GM21717 (cell line): ENCODE results near the gene CAPZB.
"Not testable (repeated sequence)": the region's sequence is repeated elsewhere in the genome, so short reads cannot be mapped to it uniquely, and the experiment has no call there.

Experiments
- ATAC-seq: cut with Tn5 transposase; IDR thresholded peaks from one replicate; pipeline ENCODE4 v1.9.1; 2021; ENCODE audit warnings: mild to moderate bottlenecking, moderate library complexity; ENCODE audit not compliant: unreplicated experiment

Gene CAPZB

DNA sequence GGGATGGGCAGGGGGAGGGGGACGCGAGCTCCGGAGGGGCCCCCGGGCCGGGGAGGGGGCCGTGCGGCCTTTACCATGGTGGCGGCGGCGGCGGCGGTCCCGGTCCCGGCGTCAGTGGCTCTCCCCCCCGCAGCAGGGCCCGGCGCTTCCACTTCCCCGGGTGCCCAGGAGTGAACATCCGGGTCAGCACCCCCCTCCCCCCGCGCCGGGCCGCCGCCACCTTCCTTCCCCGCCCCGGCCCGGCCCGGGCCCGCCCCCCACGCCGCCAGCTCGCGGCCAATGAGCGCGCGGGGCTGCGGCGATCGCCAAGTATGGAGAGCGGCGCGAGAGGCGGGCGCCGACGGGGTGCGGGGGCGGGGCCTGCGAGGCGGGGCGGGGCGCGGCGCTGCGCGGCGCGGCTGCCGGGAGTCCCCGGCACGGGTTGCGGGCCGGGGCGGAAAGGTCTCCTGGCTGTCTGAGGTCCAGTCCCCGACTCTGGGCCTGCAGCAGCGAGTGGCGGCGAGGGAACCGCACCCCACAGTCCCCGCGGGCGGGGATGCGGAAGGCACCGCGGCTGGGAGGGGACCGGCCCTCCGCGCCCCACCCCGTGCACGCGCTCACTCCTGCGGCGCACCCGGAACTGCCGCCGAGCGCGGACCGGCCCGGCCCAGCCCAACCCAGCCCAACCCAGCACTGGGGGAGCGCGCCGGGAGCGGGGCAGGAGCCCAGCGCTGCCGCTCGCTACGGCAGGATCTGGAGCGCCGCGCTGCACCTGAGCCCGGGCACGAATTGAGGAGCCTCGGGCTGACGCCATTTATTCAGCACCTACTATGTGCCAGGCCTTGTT lies at the start of gene CAPZB:
TSS of gene CAPZB (minus strand) at position 178 of the 826 bp plus-strand sequence. CDS start at position 77, 101 bp downstream.
- peak; percentile 61 for ATAC-seq

- no peak for ATAC-seq
Measured at GRCh38 chr1:19534281-19534680, 48.9 kb upstream of the CAPZB start.

DNA sequence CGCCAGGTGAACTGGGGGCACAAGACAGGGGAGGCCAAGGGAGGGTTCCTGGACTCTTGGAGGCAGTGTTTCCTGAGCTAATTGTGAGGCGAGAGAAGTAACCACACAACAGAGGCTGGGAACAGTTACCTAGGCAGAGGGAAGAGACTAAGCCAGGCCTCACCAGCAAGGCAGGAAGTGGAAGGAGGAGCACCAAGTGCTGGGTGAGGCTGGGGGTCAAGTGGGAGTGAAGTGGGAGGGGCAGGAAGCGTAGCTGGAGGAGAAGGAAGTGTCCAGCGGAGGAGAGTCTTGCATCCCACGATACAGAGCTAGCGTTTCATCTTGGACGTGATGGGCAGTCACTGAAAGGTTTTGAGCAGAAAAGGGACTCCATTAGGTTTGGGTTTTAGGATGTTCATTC lies 48.3 kb upstream of the CAPZB start:
- ATAC-seq, result no peak

DNA sequence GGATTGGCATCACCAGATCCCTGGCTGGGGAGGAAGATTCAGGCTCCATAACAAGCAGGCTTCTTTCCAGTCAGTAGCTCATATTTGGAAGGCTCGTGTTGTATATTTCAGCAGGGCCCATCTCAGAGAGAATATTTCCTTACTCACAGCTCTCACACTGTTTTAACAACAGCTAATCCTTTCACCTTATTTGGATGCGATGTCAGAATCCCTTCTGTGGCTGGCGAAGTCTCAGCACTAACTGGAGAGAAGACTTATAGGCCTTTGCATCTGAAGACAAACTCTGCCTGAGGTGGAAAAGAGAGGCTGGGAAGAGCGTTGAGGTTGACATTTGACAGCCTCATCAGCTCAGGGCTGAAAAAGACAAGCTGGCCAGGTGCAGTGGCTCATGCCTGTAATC lies 47.2 kb upstream of the CAPZB start:
- ATAC-seq, result no peak

- no peak for ATAC-seq
Measured at GRCh38 chr1:19529664-19530063, 44.3 kb upstream of the CAPZB start.

DNA sequence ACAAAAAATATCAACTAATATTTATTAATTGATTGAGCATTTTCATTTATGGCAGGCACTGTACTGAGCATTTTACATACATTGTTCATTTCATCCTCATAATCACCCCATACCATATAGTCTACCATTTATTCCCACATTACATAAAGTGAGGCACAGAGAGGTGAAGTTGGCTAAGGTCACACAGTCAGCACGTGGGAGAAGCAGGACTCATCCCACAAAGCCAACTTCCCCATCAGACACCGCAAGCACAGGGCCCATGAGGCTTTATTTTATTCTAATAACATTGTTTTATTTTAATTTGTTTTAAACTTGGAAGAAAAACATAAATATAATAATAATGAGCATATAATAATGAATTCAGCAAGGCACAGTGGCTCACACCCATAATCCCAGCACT lies 43.1 kb upstream of the CAPZB start:
- no peak for ATAC-seq

GRCh38 chr1:19525607-19526545 lies 40.5 kb upstream of the CAPZB start:
- no peak for ATAC-seq

DNA sequence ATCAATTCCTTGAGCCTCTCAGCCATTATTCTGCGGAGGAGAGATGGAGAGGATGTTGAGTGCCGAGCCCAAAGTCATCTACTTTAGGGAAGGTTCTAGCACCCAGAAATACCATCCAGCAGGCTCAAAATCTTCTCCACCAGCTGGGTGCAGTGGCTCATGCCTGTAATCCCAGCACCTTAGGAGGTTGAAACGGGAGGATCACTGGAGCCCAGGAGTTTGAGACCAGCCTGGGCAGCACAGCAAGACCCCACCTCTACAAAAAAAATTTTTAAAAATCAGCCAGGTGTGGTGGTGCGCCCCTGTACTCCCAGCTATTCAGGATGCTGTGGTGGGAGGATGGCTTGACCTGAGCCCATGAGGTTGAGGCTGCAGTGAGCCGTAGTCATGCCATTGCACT lies 39.5 kb upstream of the CAPZB start:
- ATAC-seq, result no peak

DNA sequence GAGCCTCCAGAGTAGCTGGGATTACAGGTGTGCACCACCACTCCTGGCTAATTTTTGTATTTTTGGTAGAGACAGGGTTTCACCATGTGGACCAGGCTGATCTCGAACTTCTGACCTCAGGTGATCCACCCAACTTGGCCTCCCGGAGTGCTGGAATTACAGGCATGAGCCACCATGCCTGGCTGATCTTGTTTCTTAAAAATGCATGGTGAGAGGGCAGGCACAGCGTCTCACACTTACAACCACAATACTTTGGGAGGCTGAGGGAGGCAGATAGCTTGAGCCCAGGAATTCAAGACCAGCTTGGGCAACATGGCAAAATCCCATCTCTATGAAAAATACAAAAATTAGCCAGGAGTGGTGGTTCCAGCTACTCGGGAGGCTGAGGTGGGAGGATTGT lies 37.2 kb upstream of the CAPZB start:
- ATAC-seq, result not testable (repeated sequence)

DNA sequence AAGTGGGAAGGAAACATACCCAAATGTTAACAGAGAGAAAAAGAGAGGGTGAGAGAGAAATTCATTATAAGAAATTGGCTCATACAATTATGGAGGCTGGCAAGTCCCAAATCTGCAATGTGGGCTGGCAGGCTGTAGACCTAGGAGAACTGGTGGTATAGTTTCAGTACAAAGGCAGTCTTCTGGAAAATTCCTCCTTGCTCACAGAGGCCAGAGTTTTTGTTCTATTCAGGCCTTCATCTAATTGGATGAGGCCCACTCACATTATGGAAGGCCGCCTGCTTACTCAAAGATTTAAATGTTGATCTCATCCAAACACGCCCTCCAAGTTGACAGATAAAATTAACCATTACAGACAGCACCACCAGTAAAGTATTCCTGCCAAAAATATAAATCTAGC lies 36.1 kb upstream of the CAPZB start:
- no peak for ATAC-seq

DNA sequence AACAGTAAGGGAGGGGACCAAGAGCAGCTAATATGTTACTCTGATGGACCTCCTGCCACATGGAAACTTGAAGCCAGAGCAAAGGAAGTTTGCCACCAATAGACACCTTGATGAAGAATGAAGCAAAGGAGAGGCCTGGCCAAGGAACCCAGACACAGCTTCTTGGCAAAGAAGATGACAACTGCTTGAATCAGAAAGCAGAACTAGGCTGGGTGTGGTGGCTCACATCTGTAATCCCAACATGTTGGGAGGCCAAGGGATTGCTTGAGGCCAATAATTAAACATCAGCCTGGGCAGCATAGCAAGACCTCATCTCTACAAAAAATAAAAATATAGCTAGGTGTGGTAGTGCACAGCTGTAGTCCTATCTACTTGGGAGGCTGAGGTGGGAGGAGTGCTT lies 31.7 kb upstream of the CAPZB start:
- ATAC-seq, result no peak

GRCh38 chr1:19515201-19515600 lies 29.9 kb upstream of the CAPZB start:
- ATAC-seq, result no peak

GRCh38 chr1:19514391-19514831 lies 29.1 kb upstream of the CAPZB start:
- no peak for ATAC-seq

DNA sequence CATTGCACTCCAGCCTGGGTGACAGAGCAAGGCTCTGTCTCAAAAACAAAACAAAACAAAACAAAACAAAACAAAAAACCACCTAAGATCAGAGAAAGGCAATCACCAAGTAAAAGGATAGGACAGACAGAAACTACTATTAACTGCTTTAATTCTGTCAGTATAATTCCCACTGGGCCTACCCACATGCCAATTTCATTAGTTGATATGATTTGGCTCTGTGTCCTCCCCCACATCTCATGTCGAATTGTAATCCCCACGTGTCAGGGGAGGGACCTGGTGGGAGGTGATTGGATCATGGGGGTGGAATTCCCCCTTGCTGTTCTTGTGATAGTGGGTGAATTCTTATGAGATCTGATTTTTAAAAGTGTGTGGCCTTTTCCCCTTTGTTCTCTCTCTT lies 27.2 kb upstream of the CAPZB start:
- ATAC-seq, result no peak

DNA sequence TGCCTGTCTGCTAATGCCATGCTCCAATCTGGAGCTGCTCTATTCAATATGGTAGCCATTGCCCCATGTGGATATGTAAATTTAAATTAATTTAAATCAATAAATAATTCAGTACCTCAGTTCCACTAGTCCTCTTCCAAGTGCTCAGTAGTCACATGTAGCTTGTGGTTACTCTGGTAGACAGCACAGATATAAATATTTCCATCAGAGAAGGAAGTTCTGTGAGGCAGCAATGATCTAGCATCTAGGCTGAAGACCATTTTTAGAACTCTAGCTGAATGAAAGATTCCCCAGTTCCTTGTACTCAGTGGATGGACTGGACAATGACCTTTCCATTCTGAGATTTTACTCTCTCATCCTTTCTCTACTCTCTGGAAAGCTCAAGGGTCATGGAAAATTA lies 25.8 kb upstream of the CAPZB start:
- ATAC-seq, result no peak

GRCh38 chr1:19509647-19510046 lies 24.3 kb upstream of the CAPZB start:
- ATAC-seq, result not testable (repeated sequence)

- no peak for ATAC-seq
Measured at GRCh38 chr1:19507516-19507915, 22.2 kb upstream of the CAPZB start.

DNA sequence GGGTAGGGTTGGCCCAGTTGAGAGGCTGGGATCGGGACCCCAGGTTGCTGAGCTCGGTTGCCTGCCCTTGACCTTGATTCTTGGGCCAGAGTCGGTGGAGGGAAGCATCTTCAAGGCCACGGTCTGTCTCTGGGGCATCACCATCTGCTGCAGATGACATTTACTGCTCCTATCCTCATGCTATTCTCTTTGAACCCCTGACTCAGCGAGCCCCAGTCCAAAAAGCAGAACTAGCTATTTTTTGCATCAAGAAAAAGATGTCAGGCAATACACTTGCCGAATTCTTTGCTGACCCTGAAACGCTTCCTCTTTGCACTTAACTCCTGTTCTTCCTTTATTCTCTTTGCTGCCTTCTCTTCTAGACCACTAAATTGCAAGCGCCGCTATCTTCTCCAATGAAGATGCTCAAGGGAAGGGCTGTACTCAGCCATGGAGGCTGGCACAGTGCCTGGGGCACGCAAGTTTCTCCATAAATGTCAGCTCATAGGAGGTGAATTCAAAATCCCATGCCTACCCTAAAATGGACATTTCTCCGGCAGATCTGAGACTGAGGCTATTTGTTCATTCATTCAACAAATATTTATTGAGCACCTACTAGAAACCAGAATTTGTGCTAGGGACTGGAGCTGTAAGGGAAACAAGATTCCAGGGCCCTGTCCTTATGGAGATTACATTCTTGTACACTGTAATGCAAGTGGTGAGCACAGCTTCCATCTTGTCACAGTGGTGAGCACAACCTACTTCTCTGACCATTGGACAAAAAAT lies 20.5 kb upstream of the CAPZB start:
- ATAC-seq, result no peak

GRCh38 chr1:19504796-19505692 lies 19.7 kb upstream of the CAPZB start:
- no peak for ATAC-seq

DNA sequence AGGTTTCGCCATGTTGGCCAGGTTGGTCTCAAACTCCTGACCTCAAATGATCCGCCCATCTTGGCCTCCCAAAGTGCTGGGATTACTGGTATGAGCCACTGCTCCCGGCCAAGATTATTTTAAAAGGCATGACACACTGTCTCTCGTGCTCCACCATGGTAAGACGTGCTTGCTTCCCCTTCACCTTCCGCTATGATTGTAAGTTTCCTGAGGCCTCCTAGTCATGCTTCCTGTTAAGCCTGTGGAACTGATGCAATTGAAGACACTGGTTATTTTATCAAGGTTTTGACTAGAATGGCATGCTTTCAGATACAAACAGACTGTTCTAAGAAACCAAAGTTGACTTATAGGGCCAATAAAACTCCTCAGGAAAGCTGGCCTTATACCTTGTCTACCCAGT lies 16.9 kb upstream of the CAPZB start:
- ATAC-seq, result not testable (repeated sequence)
